Neural progenitor cell (in vitro differentiated cells): ENCODE data around the gene IMP4. TPM values are rescaled to one million over a fixed set of nuclear protein-coding genes. Genes with fewer than 3 reads are reported as not detected.

Experiments
- DNase-seq: peaks from one replicate; pipeline ENCODE4 v3.0.0-alpha.2; 2016; ENCODE audit warnings: low spot score
- H2AFZ ChIP-seq: fragments of 200-600 bp; sonication (generic); replicated peaks from 2 replicates; pipeline ENCODE4 v1.6.1; 2016; ENCODE audit warnings: antibody characterized with exemption
- H3F3A ChIP-seq: fragments of 200-600 bp; sonication (generic); 2 replicates; pipeline ENCODE4 v1.6.1; 2016; ENCODE audit warnings: antibody characterized with exemption, low read depth
- H3K27ac ChIP-seq: fragments of 200-600 bp; sonication (generic); 2 replicates; pipeline ENCODE4 v1.5.1; 2016; ENCODE audit warnings: mild to moderate bottlenecking
- H3K27me3 ChIP-seq: fragments of 200-600 bp; sonication (generic); 2 replicates; pipeline ENCODE4 v1.6.1; 2016; ENCODE audit warnings: mild to moderate bottlenecking, moderate library complexity
- H3K36me3 ChIP-seq: fragments of 200-600 bp; sonication (generic); 2 replicates; pipeline ENCODE4 v1.5.1; 2016
- H3K4me1 ChIP-seq: fragments of 200-600 bp; sonication (generic); 2 replicates; pipeline ENCODE4 v1.6.1; 2016; ENCODE audit warnings: mixed run types
- H3K4me2 ChIP-seq: fragments of 200-600 bp; sonication (generic); 2 replicates; pipeline ENCODE4 v1.6.1; 2016
- H3K4me3 ChIP-seq: fragments of 200-600 bp; sonication (generic); 2 replicates; pipeline ENCODE4 v1.5.1; 2016
- H3K79me2 ChIP-seq: fragments of 200-600 bp; sonication (generic); 2 replicates; pipeline ENCODE4 v1.6.1; 2016; ENCODE audit warnings: low read depth
- H3K9ac ChIP-seq: fragments of 200-600 bp; sonication (generic); 2 replicates; pipeline ENCODE4 v1.6.1; 2016
- H3K9me3 ChIP-seq: fragments of 200-600 bp; sonication (generic); 2 replicates; pipeline ENCODE4 v1.5.1; 2016; ENCODE audit warnings: low read depth
- H4K20me1 ChIP-seq: fragments of 200-600 bp; sonication (generic); 2 replicates; pipeline ENCODE4 v1.6.1; 2016; ENCODE audit warnings: low read depth
- H3K27ac Mint-ChIP-seq: 3 replicates; pipeline ENCODE4 v1.8.0; 2021; ENCODE audit warnings: mixed read lengths
- H3K27me3 Mint-ChIP-seq: 2 replicates; pipeline ENCODE4 v1.8.0; 2022; ENCODE audit warnings: low read depth, mild to moderate bottlenecking, inconsistent platforms, moderate library complexity, mixed read lengths; ENCODE audit not compliant: insufficient read depth
- H3K36me3 Mint-ChIP-seq: 3 replicates; pipeline ENCODE4 v1.8.0; 2021; ENCODE audit warnings: mixed read lengths
- H3K4me1 Mint-ChIP-seq: 3 replicates; pipeline ENCODE4 v1.8.0; 2021; ENCODE audit warnings: mixed read lengths
- H3K4me3 Mint-ChIP-seq: 3 replicates; pipeline ENCODE4 v1.8.0; 2021; ENCODE audit warnings: mild to moderate bottlenecking, moderate library complexity, mixed read lengths
- H3K9me3 Mint-ChIP-seq: 3 replicates; pipeline ENCODE4 v1.8.0; 2020; ENCODE audit warnings: mixed read lengths
- CTCF ChIP-seq: fragments of 200-600 bp; sonication (generic); IDR thresholded peaks from 2 replicates; pipeline ENCODE4 v1.5.1; 2017; ENCODE audit warnings: antibody characterized with exemption, mild to moderate bottlenecking
- EZH2 ChIP-seq: fragments of 200-600 bp; sonication (generic); IDR thresholded peaks from 2 replicates; pipeline ENCODE4 v1.6.1; 2017; ENCODE audit warnings: antibody characterized with exemption, mild to moderate bottlenecking, moderate library complexity
- EZH2phosphoT487 ChIP-seq: fragments of 200-600 bp; sonication (generic); IDR thresholded peaks from 2 replicates; pipeline ENCODE4 v1.6.1; 2017; ENCODE audit warnings: antibody characterized with exemption
- total RNA-seq: library from RNA; depleted of rRNA; stranded (reverse); fragments of >200 nt; gene quantifications from 2 replicates; pipeline ENCODE4 v1.2.3, GENCODE V29; 2015; ENCODE audit warnings: low replicate concordance

The IMP4 gene
- total RNA-seq, 1 donor from 2014 or later, result 23.3 TPM

- H3F3A ChIP-seq, result peaks cover 34% of the 10 kb centered on the region
- no peaks in the 10 kb centered on the region for H3K9me3 ChIP-seq
- H4K20me1 ChIP-seq, result no peaks in the 10 kb centered on the region
- no peak overlapping the region for H3K4me3 ChIP-seq
- H3K79me2 ChIP-seq, result no peaks in the 10 kb centered on the region
- H2AFZ ChIP-seq, result no peak overlapping the region
- H3K9ac ChIP-seq, result no peak overlapping the region
- peak overlapping the region; percentile 22 for H3K4me2 ChIP-seq
- peak overlapping the region; percentile 15 for H3K27ac Mint-ChIP-seq
- no peak overlapping the region for H3K27ac ChIP-seq
- H3K4me1 Mint-ChIP-seq, result peaks cover 46% of the 10 kb centered on the region
- peak overlapping the region; percentile 38 for H3K4me3 Mint-ChIP-seq
- H3K36me3 Mint-ChIP-seq, result peaks cover 3% of the 10 kb centered on the region
- peaks cover 41% of the 10 kb centered on the region for H3K27me3 ChIP-seq
- H3K4me1 ChIP-seq, result peaks cover 36% of the 10 kb centered on the region
- H3K9me3 Mint-ChIP-seq, result no peaks in the 10 kb centered on the region
- H3K27me3 Mint-ChIP-seq, result peaks cover 12% of the 10 kb centered on the region
- TF ChIP-seq EZH2 (no peak), CTCF (no peak), EZH2phosphoT487 (no peak)
- H3K36me3 ChIP-seq, result no peaks in the 10 kb centered on the region
- no peak for DNase-seq
Observed at GRCh38 chr2:130353291-130354138, 10.8 kb downstream of the IMP4 start.

GRCh38 chr2:130354139-130354428, 11.4 kb downstream of the IMP4 start:
- DNase-seq, result peak; percentile 20
- peaks cover 34% of the 10 kb centered on the region for H3F3A ChIP-seq
- no peak overlapping the region for H3K4me3 ChIP-seq
- Mint-ChIP-seq H3K36me3 (peaks cover 3% of the 10 kb centered on the region), H3K4me3 (peak overlapping the region; percentile 88), H3K27ac (no peak overlapping the region), H3K27me3 (peaks cover 11% of the 10 kb centered on the region), H3K4me1 (peaks cover 46% of the 10 kb centered on the region), H3K9me3 (no peaks in the 10 kb centered on the region)
- no peak overlapping the region for H3K4me2 ChIP-seq
- H3K27me3 ChIP-seq, result peaks cover 41% of the 10 kb centered on the region
- H3K27ac ChIP-seq, result no peak overlapping the region
- H4K20me1 ChIP-seq, result no peaks in the 10 kb centered on the region
- no peaks in the 10 kb centered on the region for H3K79me2 ChIP-seq
- no peak overlapping the region for H3K9ac ChIP-seq
- peaks cover 36% of the 10 kb centered on the region for H3K4me1 ChIP-seq
- no peak overlapping the region for H2AFZ ChIP-seq
- H3K36me3 ChIP-seq, result no peaks in the 10 kb centered on the region
- no peaks in the 10 kb centered on the region for H3K9me3 ChIP-seq
- no peak for TF ChIP-seq EZH2
- no peak for TF ChIP-seq CTCF
- no peak for TF ChIP-seq EZH2phosphoT487

- peak overlapping the region; percentile 100 for H2AFZ ChIP-seq
- peaks cover 11% of the 10 kb centered on the region for H3K27me3 Mint-ChIP-seq
- DNase-seq, result peak; percentile 16
- TF ChIP-seq CTCF (no peak), EZH2phosphoT487 (no peak), EZH2 (no peak)
- H3K4me1 ChIP-seq, result peaks cover 36% of the 10 kb centered on the region
- peak overlapping the region; percentile 78 for H3K4me2 ChIP-seq
- no peaks in the 10 kb centered on the region for H4K20me1 ChIP-seq
- peaks cover 34% of the 10 kb centered on the region for H3F3A ChIP-seq
- peaks cover 2% of the 10 kb centered on the region for H3K36me3 Mint-ChIP-seq
- H3K9ac ChIP-seq, result no peak overlapping the region
- no peaks in the 10 kb centered on the region for H3K36me3 ChIP-seq
- H3K79me2 ChIP-seq, result no peaks in the 10 kb centered on the region
- H3K9me3 Mint-ChIP-seq, result no peaks in the 10 kb centered on the region
- H3K27me3 ChIP-seq, result peaks cover 41% of the 10 kb centered on the region
- peak overlapping the region; percentile 25 for H3K27ac Mint-ChIP-seq
- no peaks in the 10 kb centered on the region for H3K9me3 ChIP-seq
- H3K27ac ChIP-seq, result no peak overlapping the region
- peak overlapping the region; percentile 82 for H3K4me3 ChIP-seq
- H3K4me1 Mint-ChIP-seq, result peaks cover 46% of the 10 kb centered on the region
- H3K4me3 Mint-ChIP-seq, result peak overlapping the region; percentile 88
Observed at GRCh38 chr2:130355172-130355577, 12.5 kb downstream of the IMP4 start.
